Effector memory CD4-positive, alpha-beta T cell (primary cell): ENCODE measurements around the gene IKZF3.

ENCODE experiments used
- DNase-seq, 3 donors: peaks; one replicate each; pipeline ENCODE4 v3.0.0-alpha.2; 2020
- H3K27ac ChIP-seq: 2 replicates; pipeline ENCODE4 v1.7.0; 2013; ENCODE audit warnings: mild to moderate bottlenecking, low read length, moderate library complexity; ENCODE audit not compliant: insufficient read depth, poor library complexity, severe bottlenecking
- H3K27me3 ChIP-seq: replicated peaks from 2 replicates; pipeline ENCODE4 v1.7.0; 2013; ENCODE audit warnings: mild to moderate bottlenecking, low read length; ENCODE audit not compliant: insufficient read depth, control insufficient read depth, poor library complexity, severe bottlenecking
- H3K36me3 ChIP-seq: 2 replicates; pipeline ENCODE4 v1.7.0; 2013; ENCODE audit warnings: mild to moderate bottlenecking, low read length, moderate library complexity; ENCODE audit not compliant: control insufficient read depth, insufficient read depth
- H3K4me1 ChIP-seq: 2 replicates; pipeline ENCODE4 v1.7.0; 2013; ENCODE audit warnings: low read length, mild to moderate bottlenecking; ENCODE audit not compliant: control insufficient read depth, insufficient read depth, poor library complexity, severe bottlenecking
- H3K4me3 ChIP-seq: 2 replicates; pipeline ENCODE4 v1.7.0; 2013; ENCODE audit warnings: low read length, low read depth, mild to moderate bottlenecking; ENCODE audit not compliant: insufficient read depth, poor library complexity, severe bottlenecking
- H3K9me3 ChIP-seq: 2 replicates; pipeline ENCODE4 v1.7.0; 2013; ENCODE audit warnings: mild to moderate bottlenecking, low read length, moderate library complexity; ENCODE audit not compliant: control insufficient read depth

The IKZF3 gene

GRCh38 chr17:39744836-39745215 is 119.3 kb downstream of the IKZF3 start:
- H3K36me3 ChIP-seq: no peaks in the 10 kb centered on the region
- H3K27ac ChIP-seq: no peak overlapping the region
- no peak overlapping the region for H3K4me3 ChIP-seq

GRCh38 chr17:39744075-39744835 is 119.9 kb downstream of the IKZF3 start:
- no peak for DNase-seq
- Histone ChIP-seq H3K9me3 (no peaks in the 10 kb centered on the region), H3K4me1 (peaks cover 2% of the 10 kb centered on the region), H3K36me3 (no peaks in the 10 kb centered on the region), H3K27me3 (no peaks in the 10 kb centered on the region), H3K27ac (no peak overlapping the region), H3K4me3 (no peak overlapping the region)

More at GRCh38 chr17:39744836-39745215, 119.3 kb downstream of the IKZF3 start:
- DNase-seq: no peak
- no peaks in the 10 kb centered on the region for H3K9me3 ChIP-seq
- no peaks in the 10 kb centered on the region for H3K4me1 ChIP-seq
- H3K27me3 ChIP-seq: no peaks in the 10 kb centered on the region

GRCh38 chr17:39742856-39743436 is 121.2 kb downstream of the IKZF3 start:
- no peak overlapping the region for H3K4me3 ChIP-seq
- H3K9me3 ChIP-seq: no peaks in the 10 kb centered on the region
- H3K27ac ChIP-seq: no peak overlapping the region
- no peak for DNase-seq
- H3K36me3 ChIP-seq: no peaks in the 10 kb centered on the region
- H3K27me3 ChIP-seq: peaks cover 2% of the 10 kb centered on the region
- H3K4me1 ChIP-seq: peaks cover 13% of the 10 kb centered on the region

- no peak overlapping the region for H3K4me3 ChIP-seq
- H3K36me3 ChIP-seq: no peaks in the 10 kb centered on the region
- DNase-seq: no peak
- no peak overlapping the region for H3K27ac ChIP-seq
- no peaks in the 10 kb centered on the region for H3K9me3 ChIP-seq
- peaks cover 8% of the 10 kb centered on the region for H3K27me3 ChIP-seq
- H3K4me1 ChIP-seq: peaks cover 15% of the 10 kb centered on the region
Measured at GRCh38 chr17:39742126-39742855, 121.8 kb downstream of the IKZF3 start.

- Histone ChIP-seq H3K36me3 (no peaks in the 10 kb centered on the region), H3K4me3 (no peak overlapping the region), H3K27ac (no peak overlapping the region), H3K27me3 (peaks cover 9% of the 10 kb centered on the region), H3K4me1 (peaks cover 15% of the 10 kb centered on the region), H3K9me3 (no peaks in the 10 kb centered on the region)
- no peak for DNase-seq
Measured at GRCh38 chr17:39740357-39741111, 123.6 kb downstream of the IKZF3 start.

GRCh38 chr17:39739885-39740356 is 124.2 kb downstream of the IKZF3 start:
- no peak for DNase-seq
- Histone ChIP-seq H3K27me3 (peaks cover 9% of the 10 kb centered on the region), H3K4me3 (no peak overlapping the region), H3K36me3 (no peaks in the 10 kb centered on the region), H3K4me1 (peaks cover 15% of the 10 kb centered on the region), H3K9me3 (no peaks in the 10 kb centered on the region), H3K27ac (no peak overlapping the region)

GRCh38 chr17:39738983-39739884 is 124.9 kb downstream of the IKZF3 start:
- H3K4me3 ChIP-seq: no peak overlapping the region
- H3K4me1 ChIP-seq: peaks cover 15% of the 10 kb centered on the region
- H3K27ac ChIP-seq: no peak overlapping the region
- H3K9me3 ChIP-seq: no peaks in the 10 kb centered on the region
- no peaks in the 10 kb centered on the region for H3K36me3 ChIP-seq
- H3K27me3 ChIP-seq: peaks cover 9% of the 10 kb centered on the region
- DNase-seq: no peak

- Histone ChIP-seq H3K4me3 (no peak overlapping the region), H3K9me3 (no peaks in the 10 kb centered on the region), H3K27me3 (peaks cover 9% of the 10 kb centered on the region), H3K27ac (no peak overlapping the region), H3K4me1 (peaks cover 15% of the 10 kb centered on the region), H3K36me3 (no peaks in the 10 kb centered on the region)
- peak; percentile 39 to 53 (median 48) for DNase-seq
Measured at GRCh38 chr17:39738568-39738901, 125.6 kb downstream of the IKZF3 start.
